ENCODE results near the gene ALPL.

Gene ALPL

DNA sequence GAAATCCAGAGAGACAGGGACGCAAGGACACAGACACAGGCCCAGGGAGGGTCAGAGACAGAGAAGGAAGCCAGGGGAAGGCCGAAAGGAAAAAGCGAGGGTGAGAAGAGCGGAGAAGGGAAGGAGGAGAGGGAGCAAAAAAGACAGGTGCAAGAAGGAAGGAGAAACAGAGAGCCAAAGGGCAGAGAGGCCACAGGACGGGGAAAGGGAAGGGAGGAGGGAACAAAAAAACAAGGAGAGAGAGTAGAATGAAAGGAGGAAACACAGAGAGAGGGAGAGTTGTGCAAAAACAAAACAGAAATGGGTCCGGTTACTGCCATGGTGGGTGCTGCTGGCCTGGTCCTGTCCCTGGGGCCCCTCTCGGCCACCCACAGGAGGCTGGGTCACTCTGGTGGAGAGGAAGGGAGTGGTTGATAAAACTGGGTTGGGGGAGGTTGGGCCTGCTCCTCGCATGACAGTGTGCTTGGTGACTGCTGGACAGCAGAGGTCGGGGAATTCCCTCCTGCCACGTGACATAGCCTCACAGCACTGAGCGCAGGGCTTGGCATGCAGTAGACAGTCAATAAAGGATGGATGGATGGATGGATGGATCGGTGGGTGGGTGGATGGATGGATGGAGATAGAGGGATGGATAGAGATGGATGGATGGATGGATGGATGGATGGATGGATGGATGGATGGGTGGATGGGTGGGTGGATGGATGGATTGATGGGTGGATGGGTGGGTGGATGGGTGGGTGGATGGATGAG, 95.2 kb downstream of the ALPL start:
- no peak for DNase-seq

DNA sequence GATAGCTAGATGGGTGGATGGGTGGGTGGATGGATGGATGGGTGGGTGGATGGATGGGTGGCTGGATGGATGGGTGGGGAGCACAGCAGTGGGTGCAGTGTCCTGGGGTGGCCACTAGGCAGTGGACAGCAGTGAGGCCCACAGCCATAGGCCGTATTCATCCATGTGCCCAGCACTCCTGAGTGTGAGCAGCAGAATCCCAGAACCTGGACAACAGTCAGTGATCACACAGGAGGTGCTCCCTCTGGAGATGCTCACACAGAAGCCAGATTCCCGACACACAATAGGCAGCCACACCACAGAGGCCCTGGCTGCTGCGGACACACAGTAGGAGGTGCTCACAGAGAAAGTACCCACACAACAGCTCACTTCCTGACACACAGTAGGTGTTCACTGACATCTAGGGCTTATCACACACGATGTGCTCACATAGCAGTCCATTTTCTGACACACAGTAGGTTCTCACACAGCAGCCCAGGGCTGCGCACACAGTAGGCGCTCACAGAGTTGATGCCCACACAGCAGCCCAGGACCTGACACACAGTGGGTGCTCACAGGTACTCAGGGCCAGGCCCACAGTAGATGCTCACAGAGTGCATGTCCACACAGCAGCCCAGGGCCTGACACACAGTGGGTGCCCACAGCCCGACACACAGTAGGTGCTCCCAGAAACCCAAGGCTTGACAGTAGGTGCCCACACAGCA, 95.9 kb downstream of the ALPL start:
- no peak for DNase-seq

- no peak for DNase-seq
These were observed 96.9 kb downstream of the ALPL start for GRCh38 chr1:21605964-21606705.

DNA sequence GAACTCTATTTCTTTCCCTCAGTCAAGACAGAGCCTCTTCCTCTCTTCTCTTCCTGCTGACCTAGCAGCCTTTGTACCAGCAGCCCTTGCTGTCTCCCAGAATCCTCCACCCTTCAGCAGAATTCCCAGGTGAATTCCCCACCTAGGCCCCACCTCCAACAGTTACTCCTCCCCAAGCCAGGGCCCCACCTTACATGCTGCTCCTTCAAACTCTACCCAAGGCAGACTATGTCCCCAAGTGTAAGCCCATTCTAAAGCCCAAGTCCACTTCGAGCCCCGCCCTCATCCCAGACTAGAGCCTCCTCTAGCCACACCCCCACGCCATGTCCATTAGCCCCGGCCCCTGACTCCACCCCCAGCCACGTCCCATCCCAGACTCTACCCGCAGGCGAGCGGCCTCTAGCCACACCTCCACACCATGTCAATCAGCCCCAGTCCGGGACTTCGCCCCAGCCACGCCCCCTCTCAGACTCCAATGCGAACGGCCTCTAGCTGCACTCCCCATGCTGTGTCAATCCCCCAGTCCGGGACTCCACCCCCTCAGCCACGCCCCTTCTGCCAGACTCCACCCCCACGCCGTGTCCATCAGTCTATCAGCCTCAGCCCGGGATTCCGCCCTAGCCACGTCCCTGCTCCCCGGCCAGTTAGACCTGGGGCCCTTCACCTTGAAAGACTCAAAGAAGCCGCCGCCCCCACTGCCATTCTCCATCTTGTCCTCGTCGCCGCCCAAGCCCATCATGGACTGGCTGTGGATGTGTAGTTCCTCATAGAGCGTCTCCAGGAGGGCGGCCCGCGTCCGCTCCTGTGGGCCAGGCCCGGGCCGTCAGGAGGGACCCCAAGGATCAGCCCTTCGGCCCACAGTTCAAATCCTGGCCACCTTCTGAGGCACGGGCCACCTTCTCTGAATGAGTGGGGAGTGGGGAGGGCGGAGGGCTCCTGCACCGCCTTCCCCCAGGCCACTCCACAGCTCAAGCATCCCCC, 98.6 kb downstream of the ALPL start:
- no peak for DNase-seq

DNA sequence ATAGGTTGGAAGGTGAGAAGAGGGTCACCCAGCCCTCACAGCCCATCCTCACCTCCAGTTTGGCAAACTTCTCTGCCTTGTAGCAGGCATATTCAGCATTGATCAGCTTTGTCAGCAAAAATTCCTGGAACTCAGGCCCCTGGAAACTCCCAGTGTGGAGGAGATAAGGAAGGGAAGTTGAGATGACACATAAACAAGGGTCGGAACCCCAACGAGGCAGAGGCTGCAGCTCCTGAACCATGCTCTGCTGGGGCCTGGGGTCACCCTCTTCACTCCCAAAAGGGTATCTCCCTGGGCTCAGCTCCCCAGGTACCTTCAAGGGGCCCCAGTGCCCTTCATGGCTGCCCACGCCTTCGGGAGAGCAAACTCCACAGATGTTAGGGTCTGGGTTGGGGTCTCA, 99.6 kb downstream of the ALPL start:
- DNase-seq = no peak

DNA sequence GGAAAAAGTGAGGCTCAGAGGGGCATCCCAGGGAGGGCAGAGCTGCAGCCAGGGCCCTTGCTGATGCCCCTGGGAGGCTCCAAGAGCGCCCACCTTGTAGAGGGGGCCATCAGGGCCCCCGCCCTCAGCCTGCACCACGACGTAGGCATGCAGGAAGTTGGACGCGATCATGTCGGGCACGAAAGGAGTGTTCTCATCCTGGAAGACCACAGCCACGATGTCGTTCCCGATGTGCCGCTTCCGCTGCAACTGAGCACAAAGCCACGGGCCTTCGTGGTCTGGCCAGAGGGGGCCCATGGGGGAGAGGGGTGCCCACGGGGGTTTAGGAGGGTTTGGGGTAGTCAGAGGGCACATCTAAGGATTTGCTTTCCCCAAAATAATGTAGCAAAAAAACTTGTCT, 100.8 kb downstream of the ALPL start:
- no peak for DNase-seq

DNA sequence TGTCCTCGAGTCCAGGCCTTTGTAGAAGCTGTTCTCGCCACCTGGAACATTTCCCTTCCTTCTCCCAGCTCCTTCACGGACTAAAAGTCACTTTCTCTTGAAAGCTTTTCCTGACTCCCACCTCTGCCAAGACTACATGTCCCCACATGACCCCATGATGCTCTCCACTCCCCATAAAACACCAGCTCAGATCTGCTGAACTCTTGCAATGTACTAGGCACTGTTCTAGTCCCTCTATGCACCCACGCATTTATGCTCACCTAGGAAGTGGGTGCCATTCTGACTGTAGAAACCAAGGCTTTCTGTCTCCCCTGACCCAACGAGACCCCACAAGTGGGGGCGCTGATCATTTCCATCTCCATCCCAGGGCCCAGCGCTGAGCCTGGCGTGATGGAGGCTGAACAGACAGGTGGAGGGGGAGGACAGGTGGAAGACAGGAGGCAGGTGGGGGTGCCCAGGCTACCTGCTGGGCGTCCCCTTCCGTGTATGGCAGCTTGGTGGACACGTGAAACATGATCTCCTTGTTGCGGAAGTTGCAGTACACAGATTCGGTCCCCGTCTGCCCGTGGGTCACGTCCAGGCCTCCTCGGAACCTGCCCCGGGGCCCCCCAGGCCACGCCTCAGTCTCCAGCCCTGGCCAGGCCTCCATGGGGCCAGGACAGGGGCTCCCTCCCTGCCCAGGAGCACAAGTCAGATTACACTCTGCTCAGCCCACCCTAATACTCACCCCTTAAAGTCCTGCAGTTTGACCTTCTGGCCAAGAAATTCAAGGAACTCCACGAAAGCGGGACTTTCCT, 102.0 kb downstream of the ALPL start:
- no peak for DNase-seq

GRCh38 chr1:21612057-21612456, 102.8 kb downstream of the ALPL start:
- no peak for DNase-seq

GRCh38 chr1:21613072-21613867, 104.0 kb downstream of the ALPL start:
- no peak for DNase-seq

- no peak for DNase-seq
These were observed 105.3 kb downstream of the ALPL start for GRCh38 chr1:21614419-21615115.

GRCh38 chr1:21616372-21616771, 107.1 kb downstream of the ALPL start:
- DNase-seq = no peak

DNA sequence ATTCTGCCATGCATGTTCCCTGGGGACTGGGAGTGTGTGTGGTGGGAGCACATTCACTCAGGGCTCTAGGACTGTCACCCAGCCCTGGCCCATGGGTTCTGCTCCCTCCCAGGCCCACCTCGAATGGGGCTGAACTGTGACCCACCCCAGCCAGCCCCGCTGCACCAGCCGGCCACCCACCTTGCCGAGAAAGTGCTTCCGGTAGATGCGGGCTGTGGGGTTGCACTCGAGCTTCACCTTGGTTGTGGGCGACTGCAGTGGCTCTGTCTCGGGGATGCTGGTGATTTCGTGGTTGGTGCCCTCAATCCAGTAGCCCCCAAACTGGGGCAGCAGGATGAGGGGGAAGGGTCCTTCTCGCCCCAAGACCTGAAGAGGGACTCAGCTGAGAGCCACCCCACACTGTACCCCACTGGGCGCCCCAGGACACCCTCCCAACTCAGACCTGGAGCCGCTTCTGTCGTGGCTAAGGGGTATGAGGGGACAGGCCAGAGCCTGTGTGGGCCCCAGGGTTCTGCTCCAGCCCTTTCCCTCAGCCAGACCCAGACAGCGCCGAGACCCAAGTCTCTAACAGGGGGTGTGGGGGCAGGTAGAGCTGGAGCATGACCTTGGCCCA, 108.0 kb downstream of the ALPL start:
- DNase-seq = no peak

GRCh38 chr1:21618059-21618458, 108.8 kb downstream of the ALPL start:
- no peak for DNase-seq

DNA sequence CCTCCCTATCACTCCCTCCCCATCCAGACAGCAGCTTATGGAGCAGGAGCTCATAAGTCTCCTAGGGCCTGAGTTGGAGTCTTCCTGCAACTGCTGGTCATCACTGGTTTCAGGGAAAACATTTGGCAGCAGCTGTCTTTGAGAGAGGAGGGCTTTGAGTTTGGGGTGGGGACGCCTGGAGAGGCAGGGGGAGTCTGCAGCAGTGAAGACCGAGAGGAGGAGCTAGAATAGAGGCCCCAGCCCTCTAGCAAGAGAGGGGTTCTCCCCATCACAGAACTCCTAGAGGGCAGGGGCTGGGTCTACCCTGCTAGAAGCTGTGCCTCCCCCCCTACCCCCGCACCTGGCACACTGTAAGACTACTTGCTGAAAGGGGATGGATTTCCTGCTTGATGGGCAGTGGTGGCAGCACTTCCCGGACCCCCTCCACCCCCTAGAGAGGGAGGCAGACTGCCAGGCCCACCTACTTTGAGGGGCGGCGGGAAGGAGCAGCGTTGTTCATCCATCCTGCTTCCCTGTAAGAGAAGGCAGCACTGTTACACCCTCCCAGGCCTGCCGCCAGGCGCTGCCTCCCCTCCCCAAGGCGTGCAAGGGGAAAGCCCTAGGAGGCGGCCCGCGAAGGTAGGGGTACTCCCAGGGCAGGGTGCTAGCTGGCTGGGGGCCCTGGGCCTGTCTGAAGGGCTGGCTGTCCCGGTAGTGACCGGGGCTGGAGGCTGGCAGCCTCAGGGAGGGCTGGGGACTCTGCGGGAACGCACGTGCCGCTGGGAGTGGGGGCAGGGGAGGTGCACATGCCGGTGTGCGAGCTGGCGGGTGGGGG, 109.5 kb downstream of the ALPL start:
- no peak for DNase-seq

- DNase-seq = no peak
These were observed 110.2 kb downstream of the ALPL start for GRCh38 chr1:21619375-21619947.

DNA sequence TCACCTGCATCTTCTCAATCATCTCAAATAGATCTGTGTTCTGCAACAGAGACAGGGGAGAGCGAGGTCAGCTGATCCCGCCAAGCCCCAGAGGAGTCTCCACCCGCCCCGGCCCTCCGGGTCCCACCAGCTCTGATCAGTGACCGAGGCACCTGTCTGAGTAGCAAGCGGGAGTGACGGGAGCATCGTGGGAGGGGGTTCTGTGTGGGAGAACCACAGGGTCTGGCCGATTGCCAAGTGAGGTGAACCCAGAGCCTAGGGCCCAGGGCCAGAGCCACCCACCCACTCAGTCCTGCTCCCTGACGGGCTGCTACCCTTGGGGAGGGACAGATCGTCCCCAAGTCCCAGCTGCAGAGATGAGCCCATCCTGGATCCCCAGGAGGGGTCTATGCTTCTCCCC, 110.8 kb downstream of the ALPL start:
- DNase-seq = no peak

GRCh38 chr1:21620496-21620895, 111.3 kb downstream of the ALPL start:
- DNase-seq = no peak

DNA sequence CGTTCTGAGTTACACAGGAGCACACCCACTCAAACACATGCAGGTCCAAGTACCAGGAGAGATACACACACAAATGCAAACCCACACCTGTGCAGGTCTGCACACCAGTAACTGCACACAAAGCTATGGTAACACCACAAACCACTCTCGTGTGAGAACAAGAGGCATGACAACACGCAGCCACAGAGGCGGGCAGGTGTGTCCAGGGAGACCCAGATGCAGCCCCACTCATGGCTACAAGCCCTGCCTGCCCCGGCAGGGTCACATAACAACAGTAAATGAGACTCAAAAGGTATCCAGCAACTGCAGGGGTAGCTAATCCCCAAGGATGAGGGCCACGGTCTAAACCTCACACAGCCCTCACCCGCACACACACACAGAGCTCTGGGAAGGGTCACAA, 111.8 kb downstream of the ALPL start:
- no peak for DNase-seq
